Chondrocyte (in vitro differentiated cells): ENCODE measurements around the gene AGBL4. TPM values are rescaled to one million over a fixed set of nuclear protein-coding genes. Genes with fewer than 3 reads are reported as not detected.
A peak's percentile ranks its signal among the peaks of the same experiment; 100 is the strongest.

Experiments
- DNase-seq: peaks from one replicate; pipeline ENCODE4 v3.0.0; 2021; ENCODE audit warnings: mixed read lengths, low spot score
- H3K27ac Mint-ChIP-seq: one replicate; pipeline ENCODE4 v1.8.0; 2021; ENCODE audit warnings: mild to moderate bottlenecking, moderate library complexity, mixed read lengths; ENCODE audit not compliant: unreplicated experiment
- H3K27me3 Mint-ChIP-seq: 2 replicates; pipeline ENCODE4 v1.8.0; 2021; ENCODE audit warnings: low read depth, mixed read lengths
- H3K36me3 Mint-ChIP-seq: 2 replicates; pipeline ENCODE4 v1.8.0; 2021; ENCODE audit warnings: low read depth, mixed read lengths
- H3K4me1 Mint-ChIP-seq: 2 replicates; pipeline ENCODE4 v1.8.0; 2021; ENCODE audit warnings: low read depth, mild to moderate bottlenecking, mixed read lengths
- H3K4me3 Mint-ChIP-seq: one replicate; pipeline ENCODE4 v1.8.0; 2021; ENCODE audit warnings: mild to moderate bottlenecking, moderate library complexity, mixed read lengths; ENCODE audit not compliant: unreplicated experiment
- H3K9me3 Mint-ChIP-seq: 2 replicates; pipeline ENCODE4 v1.8.0; 2021; ENCODE audit warnings: low read depth, mixed read lengths
- CTCF ChIP-seq: fragments of 200-600 bp; sonication (generic); IDR thresholded peaks from 2 replicates; pipeline ENCODE4 v1.5.0; 2021; ENCODE audit warnings: antibody characterized with exemption, mild to moderate bottlenecking, moderate library complexity
- total RNA-seq: library from RNA; stranded (reverse); gene quantifications from 3 replicates; pipeline ENCODE4 v1.2.1, GENCODE V29; 2021

AGBL4 gene
- total RNA-seq, 1 donor from 2014 or later: not detected

- TF ChIP-seq CTCF: no peak
- DNase-seq: no peak
Measured at GRCh38 chr1:48691429-48692001, 1332.2 kb downstream of the AGBL4 start.

GRCh38 chr1:48688102-48688760 is 1335.5 kb downstream of the AGBL4 start:
- H3K27me3 Mint-ChIP-seq: peaks cover 23% of the 10 kb centered on the region
- no peak for DNase-seq
- H3K4me3 Mint-ChIP-seq: no peak overlapping the region
- TF ChIP-seq CTCF: peak; percentile 46
- H3K36me3 Mint-ChIP-seq: no peaks in the 10 kb centered on the region
- H3K9me3 Mint-ChIP-seq: no peaks in the 10 kb centered on the region
- peaks cover 10% of the 10 kb centered on the region for H3K4me1 Mint-ChIP-seq
- no peak overlapping the region for H3K27ac Mint-ChIP-seq

More at GRCh38 chr1:48691429-48692001, 1332.2 kb downstream of the AGBL4 start:
- H3K4me3 Mint-ChIP-seq: no peak overlapping the region
- H3K27ac Mint-ChIP-seq: no peak overlapping the region
- no peaks in the 10 kb centered on the region for H3K36me3 Mint-ChIP-seq
- peaks cover 5% of the 10 kb centered on the region for H3K4me1 Mint-ChIP-seq
- no peaks in the 10 kb centered on the region for H3K9me3 Mint-ChIP-seq
- H3K27me3 Mint-ChIP-seq: peaks cover 31% of the 10 kb centered on the region

GRCh38 chr1:48687282-48688045 is 1336.3 kb downstream of the AGBL4 start:
- peaks cover 18% of the 10 kb centered on the region for H3K27me3 Mint-ChIP-seq
- H3K4me1 Mint-ChIP-seq: peaks cover 10% of the 10 kb centered on the region
- no peaks in the 10 kb centered on the region for H3K9me3 Mint-ChIP-seq
- no peak for TF ChIP-seq CTCF
- no peak overlapping the region for H3K27ac Mint-ChIP-seq
- no peaks in the 10 kb centered on the region for H3K36me3 Mint-ChIP-seq
- DNase-seq: no peak
- H3K4me3 Mint-ChIP-seq: no peak overlapping the region

- DNase-seq: no peak
- Mint-ChIP-seq H3K27me3 (peaks cover 5% of the 10 kb centered on the region), H3K4me3 (no peak overlapping the region), H3K9me3 (no peaks in the 10 kb centered on the region), H3K27ac (no peak overlapping the region), H3K4me1 (peaks cover 10% of the 10 kb centered on the region), H3K36me3 (no peaks in the 10 kb centered on the region)
- no peak for TF ChIP-seq CTCF
Measured at GRCh38 chr1:48686159-48686558, 1337.6 kb downstream of the AGBL4 start.

GRCh38 chr1:48684381-48684780 is 1339.4 kb downstream of the AGBL4 start:
- peaks cover 4% of the 10 kb centered on the region for H3K27me3 Mint-ChIP-seq
- H3K4me3 Mint-ChIP-seq: no peak overlapping the region
- no peaks in the 10 kb centered on the region for H3K9me3 Mint-ChIP-seq
- peaks cover 10% of the 10 kb centered on the region for H3K4me1 Mint-ChIP-seq
- no peaks in the 10 kb centered on the region for H3K36me3 Mint-ChIP-seq
- no peak for DNase-seq
- TF ChIP-seq CTCF: no peak
- no peak overlapping the region for H3K27ac Mint-ChIP-seq
